ENCODE data around the gene WWOX.
"Not testable (repeated sequence)": the region's sequence is repeated elsewhere in the genome, so short reads cannot be mapped to it uniquely, and the experiment has no call there.

The WWOX gene

GRCh38 chr16:78689536-78689935, 590.1 kb downstream of the WWOX start:
- DNase-seq (ENCODE audit: low spot score) = no peak

GRCh38 chr16:78690510-78690909, 591.1 kb downstream of the WWOX start:
- no peak for DNase-seq (ENCODE audit: low spot score)

GRCh38 chr16:78691746-78692145, 592.3 kb downstream of the WWOX start:
- DNase-seq (ENCODE audit: low spot score) = not testable (repeated sequence)

GRCh38 chr16:78693496-78693895, 594.0 kb downstream of the WWOX start:
- DNase-seq (ENCODE audit: low spot score) = no peak

GRCh38 chr16:78694414-78694813, 595.0 kb downstream of the WWOX start:
- no peak for DNase-seq (ENCODE audit: low spot score)

GRCh38 chr16:78695391-78695790, 595.9 kb downstream of the WWOX start:
- no peak for DNase-seq (ENCODE audit: low spot score)

GRCh38 chr16:78696797-78697196, 597.3 kb downstream of the WWOX start:
- no peak for DNase-seq (ENCODE audit: low spot score)

- DNase-seq (ENCODE audit: low spot score) = no peak
Measured at GRCh38 chr16:78697426-78697825, 598.0 kb downstream of the WWOX start.

GRCh38 chr16:78703936-78704335, 604.5 kb downstream of the WWOX start:
- no peak for DNase-seq (ENCODE audit: low spot score)

- no peak for DNase-seq (ENCODE audit: low spot score)
Measured at GRCh38 chr16:78704416-78704815, 605.0 kb downstream of the WWOX start.

- no peak for DNase-seq (ENCODE audit: low spot score)
Measured at GRCh38 chr16:78705694-78706093, 606.2 kb downstream of the WWOX start.

- DNase-seq (ENCODE audit: low spot score) = no peak
Measured at GRCh38 chr16:78706637-78707036, 607.2 kb downstream of the WWOX start.

- DNase-seq (ENCODE audit: low spot score) = peak; percentile 83
Measured at GRCh38 chr16:78709137-78709884, 609.9 kb downstream of the WWOX start.

- DNase-seq (ENCODE audit: low spot score) = no peak
Measured at GRCh38 chr16:78715106-78715505, 615.7 kb downstream of the WWOX start.

- DNase-seq (ENCODE audit: low spot score) = no peak
Measured at GRCh38 chr16:78715673-78716072, 616.2 kb downstream of the WWOX start.

- no peak for DNase-seq (ENCODE audit: low spot score)
Measured at GRCh38 chr16:78718141-78718540, 618.7 kb downstream of the WWOX start.

GRCh38 chr16:78720416-78720815, 621.0 kb downstream of the WWOX start:
- DNase-seq (ENCODE audit: low spot score) = no peak

GRCh38 chr16:78727536-78727935, 628.1 kb downstream of the WWOX start:
- DNase-seq (ENCODE audit: low spot score) = no peak

- no peak for DNase-seq (ENCODE audit: low spot score)
Measured at GRCh38 chr16:78729687-78730086, 630.2 kb downstream of the WWOX start.

- no peak for DNase-seq (ENCODE audit: low spot score)
Measured at GRCh38 chr16:78731785-78732184, 632.3 kb downstream of the WWOX start.

GRCh38 chr16:78732696-78733095, 633.2 kb downstream of the WWOX start:
- DNase-seq (ENCODE audit: low spot score) = no peak

- no peak for DNase-seq (ENCODE audit: low spot score)
Measured at GRCh38 chr16:78735337-78735736, 635.9 kb downstream of the WWOX start.

GRCh38 chr16:78737630-78738029, 638.2 kb downstream of the WWOX start:
- no peak for DNase-seq (ENCODE audit: low spot score)

- no peak for DNase-seq (ENCODE audit: low spot score)
Measured at GRCh38 chr16:78738557-78738956, 639.1 kb downstream of the WWOX start.

Measured in ecto neural progenitor cell (in vitro differentiated cells).